IMR-90 (cell line): ENCODE results near the gene CPB1. TPM values are rescaled to one million over a fixed set of nuclear protein-coding genes. Genes with fewer than 3 reads are reported as not detected.
"Not testable (repeated sequence)": the region's sequence is repeated elsewhere in the genome, so short reads cannot be mapped to it uniquely, and the experiment has no call there.

Experiments used
- ATAC-seq: fragments of 200-7000 bp; cut with Tn5 transposase; 2 replicates; pipeline ENCODE4 v1.9.1; 2020; ENCODE audit warnings: low read depth, mild to moderate bottlenecking, moderate library complexity
- BruUV-seq: library from RNA; stranded (reverse); fragments of 400-500 nt; replicated peaks from 2 replicates; lab custom pipeline; 2021; lab: Mats Ljungman, UMichigan
- CTCF ChIA-PET: fragments of 300-600 bp; formaldehyde crosslinking; extraction: SDS; loops from one replicate; lab custom pipeline; 2021; ENCODE audit warnings: antibody characterized with exemption; lab: Yijun Ruan, JAX
- POLR2A ChIA-PET: fragments of 300-600 bp; sonication (Branson Sonifier 250); formaldehyde crosslinking; loops from one replicate; lab custom pipeline; 2022; ENCODE audit warnings: antibody characterized with exemption; ENCODE audit not compliant: unreplicated experiment; lab: Charles Lee
- DNase-seq: peaks from one replicate; pipeline ENCODE4 v3.0.0; 2013
- H2AFZ ChIP-seq: replicated peaks from 2 replicates; pipeline ENCODE3; 2013; ENCODE audit warnings: low read length, mild to moderate bottlenecking; ENCODE audit not compliant: poor library complexity
- H2AK5ac ChIP-seq: 2 replicates; pipeline ENCODE4 v1.6.1; 2013; ENCODE audit warnings: low read depth, low read length, inconsistent platforms
- H2AK9ac ChIP-seq: replicated peaks from 2 replicates; pipeline ENCODE3; 2013; ENCODE audit warnings: mild to moderate bottlenecking, low read depth, low read length, moderate library complexity; ENCODE audit not compliant: poor library complexity
- H2BK120ac ChIP-seq: 2 replicates; pipeline ENCODE4 v1.6.1; 2013; ENCODE audit warnings: low read depth, low read length, inconsistent platforms
- H2BK15ac ChIP-seq: 3 replicates; pipeline ENCODE4 v1.6.1; 2013; ENCODE audit warnings: low read depth, low read length, inconsistent platforms
- H2BK20ac ChIP-seq: 2 replicates; pipeline ENCODE4 v1.6.1; 2013; ENCODE audit warnings: low read depth, mild to moderate bottlenecking, inconsistent platforms, low read length, moderate library complexity
- H2BK5ac ChIP-seq: 2 replicates; pipeline ENCODE4 v1.6.1; 2013; ENCODE audit warnings: mild to moderate bottlenecking, low read depth, low read length, inconsistent platforms; ENCODE audit not compliant: poor library complexity, severe bottlenecking
- H3K14ac ChIP-seq: replicated peaks from 2 replicates; pipeline ENCODE4 v1.6.1; 2013; ENCODE audit warnings: low read depth, low read length, inconsistent platforms
- H3K18ac ChIP-seq: 2 replicates; pipeline ENCODE4 v1.6.1; 2013; ENCODE audit warnings: low read depth, low read length, control low read depth
- H3K23ac ChIP-seq: 2 replicates; pipeline ENCODE4 v1.6.1; 2013; ENCODE audit warnings: low read depth, low read length, inconsistent platforms
- H3K27ac ChIP-seq: 2 replicates; pipeline ENCODE4 v1.5.1; 2013; ENCODE audit warnings: mild to moderate bottlenecking, control low read depth, low read length; ENCODE audit not compliant: insufficient read depth
- H3K27me3 ChIP-seq: 2 replicates; pipeline ENCODE4 v1.6.1; 2013; ENCODE audit warnings: low read length; ENCODE audit not compliant: control insufficient read depth, insufficient read depth
- H3K36me3 ChIP-seq: 2 replicates; pipeline ENCODE4 v1.6.1; 2013; ENCODE audit warnings: low read length, mixed read lengths; ENCODE audit not compliant: control insufficient read depth, insufficient read depth
- H3K4ac ChIP-seq: 2 replicates; pipeline ENCODE4 v1.6.1; 2013; ENCODE audit warnings: low read depth, low read length, inconsistent platforms
- H3K4me1 ChIP-seq: 2 replicates; pipeline ENCODE4 v1.6.1; 2013; ENCODE audit warnings: low read length, mixed read lengths; ENCODE audit not compliant: control insufficient read depth, insufficient read depth
- H3K4me2 ChIP-seq: 2 replicates; pipeline ENCODE4 v1.6.1; 2013; ENCODE audit warnings: low read depth, mild to moderate bottlenecking, control low read depth, low read length, moderate library complexity
- H3K4me3 ChIP-seq: 2 replicates; pipeline ENCODE4 v1.5.1; 2013; ENCODE audit warnings: low read depth, mild to moderate bottlenecking, control low read depth, low read length, moderate library complexity; ENCODE audit not compliant: insufficient read depth
- H3K56ac ChIP-seq: 2 replicates; pipeline ENCODE4 v1.6.1; 2013; ENCODE audit warnings: low read length, inconsistent platforms; ENCODE audit not compliant: insufficient read depth; ENCODE audit errors: extremely low read depth
- H3K79me1 ChIP-seq, 2 experiments: 2 replicates each; pipeline ENCODE4 v1.6.1; 2013; ENCODE audit warnings: low read length in 2 of 2, inconsistent platforms in 1 of 2, low read depth in 1 of 2
- H3K9ac ChIP-seq: 2 replicates; pipeline ENCODE4 v1.6.1; 2013; ENCODE audit warnings: low read depth, low read length, control low read depth
- H3K9me1 ChIP-seq: 2 replicates; pipeline ENCODE4 v1.6.1; 2013; ENCODE audit warnings: low read length, inconsistent platforms; ENCODE audit not compliant: insufficient read depth
- H3K9me3 ChIP-seq: 2 replicates; pipeline ENCODE4 v1.6.1; 2013; ENCODE audit warnings: low read length; ENCODE audit not compliant: control insufficient read depth, insufficient read depth
- H4K20me1 ChIP-seq: 2 replicates; pipeline ENCODE4 v1.6.1; 2013; ENCODE audit warnings: low read length, inconsistent platforms; ENCODE audit not compliant: insufficient read depth
- H4K5ac ChIP-seq: 2 replicates; pipeline ENCODE4 v1.6.1; 2013; ENCODE audit warnings: mild to moderate bottlenecking, low read depth, low read length, control low read depth
- H4K8ac ChIP-seq, 2 experiments: 2 replicates each; pipeline ENCODE4 v1.6.1; 2013; ENCODE audit warnings: low read depth in 2 of 2, low read length in 2 of 2, control low read depth in 1 of 2, inconsistent platforms in 1 of 2
- H4K91ac ChIP-seq: 2 replicates; pipeline ENCODE4 v1.6.1; 2013; ENCODE audit warnings: low read depth, low read length, inconsistent platforms; ENCODE audit not compliant: insufficient read depth
- WGBS, 2 experiments: methylation state at CpG; one replicate each; pipeline versions ENCODE4 v1.1.5 to v1.1.7; 2013; ENCODE audit warnings: missing lambda C conversion rate in 2 of 2; ENCODE audit not compliant: insufficient read length in 1 of 2; ENCODE audit errors: extremely low coverage in 2 of 2; 5-methylcytosine and 5-hydroxymethylcytosine counted together
- dilution Hi-C: fragments of 300-500 bp; cut with HindIII; formaldehyde crosslinking; loops from one replicate; pipeline ENCODE4 v1.14.3; 2018; ENCODE audit warnings: low sequenced_read_pairs; ENCODE audit not compliant: unreplicated experiment
- in situ Hi-C: fragments of 300-500 bp; cut with MboI; formaldehyde crosslinking; loops from 3 replicates; pipeline ENCODE4 v1.14.3; 2019; ENCODE audit warnings: low sequenced_read_pairs, inconsistent platforms, mixed read lengths
- intact Hi-C: fragments of 100-400 bp; cut with micrococcal nuclease; formaldehyde crosslinking; loops from 2 replicates; pipeline ENCODE4 v1.10.0; 2022
- polyA plus RNA-seq, 3 experiments: library from polyadenylated mRNA; depleted of rRNA; stranded (reverse); fragments of >200 nt; gene quantifications; 2 replicates each; pipeline ENCODE4 v1.2.3, GENCODE V29; 2012; ENCODE audit warnings: low replicate concordance in 1 of 3
- total RNA-seq: library from RNA; depleted of rRNA; stranded (reverse); fragments of >200 nt; gene quantifications from 2 replicates; pipeline ENCODE4 v1.2.3, GENCODE V29; 2012

Gene CPB1
- total and polyA plus RNA-seq, 2 of the 4 experiments (the other 2 are of a cell fraction) = not detected

DNA sequence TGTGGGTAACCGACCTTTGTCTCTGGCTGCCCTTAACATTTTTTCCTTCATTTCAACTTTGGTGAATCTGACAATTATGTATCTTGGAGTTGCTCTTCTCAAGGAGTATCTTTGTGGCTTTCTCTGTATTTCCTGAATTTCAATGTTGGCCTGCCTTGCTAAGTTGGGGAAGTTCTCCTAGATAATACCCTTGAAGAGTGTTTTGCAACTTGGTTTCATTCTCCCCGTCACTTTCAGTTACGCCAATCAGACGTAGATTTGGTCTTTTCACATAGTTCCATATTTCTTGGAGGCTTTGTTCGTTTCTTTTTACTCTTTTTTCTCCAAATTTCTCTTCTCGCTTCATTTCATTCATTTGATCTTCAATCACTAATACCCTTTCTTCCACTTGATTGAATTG is 42.6 kb upstream of the CPB1 start:
- H3K4ac ChIP-seq, H3K79me1 ChIP-seq, DNase-seq, H3K9ac ChIP-seq, H3K56ac ChIP-seq, H4K91ac ChIP-seq, H2BK120ac ChIP-seq, H3K23ac ChIP-seq, H3K18ac ChIP-seq, H3K4me3 ChIP-seq, H4K5ac ChIP-seq, H3K36me3 ChIP-seq, dilution Hi-C loops, intact Hi-C loops, H3K4me2 ChIP-seq, H4K8ac ChIP-seq, H2AFZ ChIP-seq, H3K9me3 ChIP-seq, H2BK15ac ChIP-seq, H2AK5ac ChIP-seq, POLR2A ChIA-PET, H3K14ac ChIP-seq, ATAC-seq, H2AK9ac ChIP-seq, CTCF ChIA-PET, BruUV-seq, H3K4me1 ChIP-seq, H3K9me1 ChIP-seq, H3K27ac ChIP-seq, in situ Hi-C loops, H3K27me3 ChIP-seq, H2BK5ac ChIP-seq, H4K20me1 ChIP-seq, H2BK20ac ChIP-seq: not testable (repeated sequence)
- no CpG with 5 or more reads among the region's 6 CpGs for WGBS, 2 experiments

- H2AK5ac ChIP-seq, H3K9me1 ChIP-seq, H3K4ac ChIP-seq, H4K91ac ChIP-seq, H3K18ac ChIP-seq, H3K79me1 ChIP-seq, H3K56ac ChIP-seq, H2BK20ac ChIP-seq, H4K8ac ChIP-seq, POLR2A ChIA-PET, H2AFZ ChIP-seq, H3K36me3 ChIP-seq, H2BK15ac ChIP-seq, CTCF ChIA-PET, BruUV-seq, H3K27ac ChIP-seq, dilution Hi-C loops, H3K27me3 ChIP-seq, H3K4me1 ChIP-seq, DNase-seq, H3K4me3 ChIP-seq, H3K9me3 ChIP-seq, H3K4me2 ChIP-seq, intact Hi-C loops, H4K5ac ChIP-seq, in situ Hi-C loops, H2BK120ac ChIP-seq, H3K9ac ChIP-seq, H3K14ac ChIP-seq, H2AK9ac ChIP-seq, H2BK5ac ChIP-seq, ATAC-seq, H4K20me1 ChIP-seq, H3K23ac ChIP-seq: not testable (repeated sequence)
- WGBS, 2 experiments = no CpG with 5 or more reads among the region's 9 CpGs
These were observed 41.5 kb upstream of the CPB1 start for GRCh38 chr3:148786159-148786558.
